GM12878 (cell line): ENCODE data around the gene PDE8B. TPM values are rescaled to one million over a fixed set of nuclear protein-coding genes. Genes with fewer than 3 reads are reported as not detected.

Experiments
- ATAC-seq: fragments of 200-7000 bp; cut with Tn5 transposase; 3 replicates; pipeline ENCODE4 v1.9.1; 2020; ENCODE audit warnings: mild to moderate bottlenecking, moderate library complexity
- BruUV-seq: library from RNA; stranded (reverse); fragments of 400-500 nt; replicated peaks from 2 replicates; lab custom pipeline; 2021; lab: Mats Ljungman, UMichigan
- CTCF ChIA-PET: fragments of 300-600 bp; sonication (Branson Sonifier 250); formaldehyde crosslinking; extraction: SDS; loops from one replicate; lab custom pipeline; 2021; ENCODE audit warnings: inconsistent platforms; lab: Yijun Ruan, JAX
- POLR2A ChIA-PET: fragments of 350-600 bp; formaldehyde crosslinking; extraction: SDS; loops from one replicate; lab custom pipeline; 2021; ENCODE audit warnings: inconsistent platforms; lab: Charles Lee
- RAD21 ChIA-PET: fragments of 300-600 bp; sonication (Branson Sonifier 250); formaldehyde crosslinking; loops from one replicate; lab custom pipeline; 2023; ENCODE audit warnings: antibody characterized with exemption; ENCODE audit not compliant: unreplicated experiment; lab: Charles Lee
- SMC1A ChIA-PET: fragments of 300-600 bp; sonication (Branson Sonifier 250); formaldehyde crosslinking; loops from one replicate; lab custom pipeline; 2023; ENCODE audit not compliant: unreplicated experiment, uncharacterized antibody; lab: Charles Lee
- DNase-seq: peaks from one replicate; pipeline ENCODE4 v3.0.0-alpha.2; 2011; ENCODE audit warnings: low read depth, low spot score
- FAIRE-seq: peaks from 3 replicates; lab custom pipeline; 2011; peaks lifted over from hg19 to GRCh38; lab: Jason Lieb, UNC
- H2AFZ ChIP-seq: 2 replicates; pipeline ENCODE4 v1.6.0; 2011; ENCODE audit warnings: low read depth, low read length, control low read depth; ENCODE audit not compliant: control insufficient read depth
- H3K27ac ChIP-seq: 2 replicates; pipeline ENCODE4 v1.5.1; 2011; ENCODE audit warnings: control low read depth; ENCODE audit not compliant: control insufficient read depth, insufficient read depth
- H3K27me3 ChIP-seq, 2 experiments: replicated peaks in 1 of 2; 2 replicates each; pipeline versions ENCODE4 v1.6.0 to v1.6.1; 2011; ENCODE audit warnings: low read length in 1 of 2; ENCODE audit not compliant: control insufficient read depth in 2 of 2, insufficient read depth in 2 of 2
- H3K36me3 ChIP-seq, 2 experiments: 2 replicates each; pipeline ENCODE4 v1.5.1; 2011; ENCODE audit warnings: low read length in 1 of 2; ENCODE audit not compliant: control insufficient read depth in 2 of 2, insufficient read depth in 2 of 2
- H3K4me1 ChIP-seq: 2 replicates; pipeline ENCODE4 v1.6.1; 2011; ENCODE audit warnings: mild to moderate bottlenecking, low read length, moderate library complexity, mixed read lengths; ENCODE audit not compliant: control insufficient read depth, insufficient read depth
- H3K4me2 ChIP-seq: 2 replicates; pipeline ENCODE4 v1.6.0; 2011; ENCODE audit warnings: control low read depth; ENCODE audit not compliant: control insufficient read depth, insufficient read depth
- H3K4me3 ChIP-seq: fragments of 200-600 bp; sonication (generic); 2 replicates; pipeline ENCODE4 v1.5.1; 2016
- H3K79me2 ChIP-seq: 2 replicates; pipeline ENCODE4 v1.6.0; 2011; ENCODE audit warnings: low read length; ENCODE audit not compliant: control insufficient read depth, insufficient read depth
- H3K9ac ChIP-seq: 2 replicates; pipeline ENCODE4 v1.8.0; 2011; ENCODE audit warnings: low read length, control low read depth, mixed read lengths; ENCODE audit not compliant: control insufficient read depth, insufficient read depth
- H3K9me3 ChIP-seq: replicated peaks from 3 replicates; pipeline ENCODE4 v1.5.1; 2011; ENCODE audit warnings: mild to moderate bottlenecking, low read length; ENCODE audit not compliant: control insufficient read depth, insufficient read depth
- H4K20me1 ChIP-seq: 2 replicates; pipeline ENCODE4 v1.6.0; 2011; ENCODE audit not compliant: control insufficient read depth, insufficient read depth
- ASH2L ChIP-seq: fragments of 300-600, 200-600 bp; sonication (generic); IDR thresholded peaks from 2 replicates; pipeline ENCODE4 v1.6.1; 2017; ENCODE audit warnings: low read depth, mild to moderate bottlenecking, borderline replicate concordance
- CHD4 ChIP-seq: fragments of 200-600 bp; sonication (generic); IDR thresholded peaks from 2 replicates; pipeline ENCODE4 v1.6.1; 2016; ENCODE audit warnings: mild to moderate bottlenecking
- EGR1 ChIP-seq, 2 experiments: IDR thresholded peaks; 1 replicate in 1 of 2; 2 replicates in 1 of 2; pipeline ENCODE4 v1.6.1; 2011 to 2012; ENCODE audit warnings: low read depth in 2 of 2, low read length in 2 of 2, borderline replicate concordance in 1 of 2, mild to moderate bottlenecking in 1 of 2, moderate library complexity in 1 of 2
- HDAC2 ChIP-seq: fragments of 200-600 bp; sonication (generic); IDR thresholded peaks from 2 replicates; pipeline ENCODE4 v1.6.1; 2017
- SMAD1 ChIP-seq: fragments of 450-650 bp; IDR thresholded peaks from 2 replicates; pipeline ENCODE4 v1.6.1; 2018; ENCODE audit warnings: mild to moderate bottlenecking, low read depth; ENCODE audit not compliant: partially characterized antibody
- SREBF2 ChIP-seq: IDR thresholded peaks from 2 replicates; pipeline ENCODE4 v1.6.1; 2012; ENCODE audit warnings: mild to moderate bottlenecking, low read length
- SRF ChIP-seq, 2 experiments: IDR thresholded peaks; 2 replicates each; pipeline ENCODE4 v1.6.1; 2011; ENCODE audit warnings: low read depth in 2 of 2, low read length in 2 of 2, mild to moderate bottlenecking in 1 of 2, moderate library complexity in 1 of 2
- WGBS: methylation state at CpG from one replicate; pipeline ENCODE4 v1.1.6; 2016; ENCODE audit warnings: low lambda C conversion rate; ENCODE audit not compliant: insufficient replicate concordance, insufficient coverage; ENCODE audit errors: missing lambda C conversion rate; 5-methylcytosine and 5-hydroxymethylcytosine counted together
- in situ Hi-C: fragments of 300-500 bp; cut with MboI; formaldehyde crosslinking; loops from 9 replicates; pipeline ENCODE4 v1.14.3; 2018; ENCODE audit warnings: mixed read lengths
- intact Hi-C: fragments of 100-400 bp; cut with micrococcal nuclease; formaldehyde crosslinking; loops from one replicate; pipeline ENCODE4 v1.14.2; 2022; ENCODE audit not compliant: unreplicated experiment
- polyA plus RNA-seq, 11 experiments: library from polyadenylated mRNA; depleted of rRNA in 4 of 11; unstranded in 6 of 11; stranded (reverse) in 5 of 11; fragments of >200 nt; fragmentation: Nextera tagmentation in 4 of 11; fragmentation: Illumina TruSeq in 1 of 11; extraction: Ambion mirVana in 4 of 11; extraction: Trizol in 1 of 11; gene quantifications; 1 replicate in 1 of 11; 2 replicates in 10 of 11; pipeline versions ENCODE4 v1.2.1 to v1.2.3, GENCODE V29; 2011 to 2016; ENCODE audit warnings: inconsistent platforms in 2 of 11, missing spikeins in 2 of 11, low read depth in 1 of 11
- total RNA-seq, 4 experiments: library from RNA; depleted of rRNA in 3 of 4; stranded (reverse); fragments of >200 nt in 3 of 4; fragmentation: Illumina TruSeq in 1 of 4; extraction: Trizol in 1 of 4; gene quantifications; 2 replicates each; pipeline versions ENCODE4 v1.2.1 to v1.2.3, GENCODE V29; 2013 to 2021
- TF ChIP-seq, protein P1 (sequence below): IDR thresholded peaks from 2 replicates; pipeline ENCODE4 v1.6.1; 2011; ENCODE audit warnings: borderline replicate concordance, low read depth, mild to moderate bottlenecking, moderate library complexity, low read length; ENCODE audit not compliant: insufficient read depth, poor library complexity, severe bottlenecking

Gene PDE8B
- total and polyA plus RNA-seq, 10 of the 15 experiments (the other 5 are each of a cell fraction or from before 2014, with no cell fraction given): 0.03 to 0.44 (median 0.20) TPM; not detected in 3

DNA sequence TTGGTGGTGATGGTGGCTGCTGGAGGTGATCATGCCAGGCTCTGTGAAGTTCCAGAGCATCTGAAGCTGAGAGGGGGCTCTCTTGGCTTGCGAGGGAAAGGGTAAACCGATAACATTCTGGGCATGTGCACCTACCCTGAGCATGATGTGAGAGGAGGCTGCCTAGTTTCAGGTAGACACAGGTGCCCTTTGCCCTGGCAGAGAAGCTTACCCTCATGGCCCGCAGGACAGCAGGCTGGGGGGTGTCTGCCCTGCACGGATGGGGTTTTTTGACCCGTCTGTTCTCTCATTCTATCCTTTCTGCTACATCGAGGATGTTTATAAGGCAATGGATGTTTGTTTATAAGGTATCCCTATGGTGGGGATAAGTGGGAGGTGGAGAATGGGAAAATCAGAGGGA lies 148.8 kb downstream of the PDE8B start:
- ATAC-seq: no peak
- BruUV-seq: no TSS peak
- ChIA-PET CTCF (interaction anchor here (1.6 kb wide), 1 partner anchor 48 kb away, joined by 4 read pairs; no protein-coding TSS in a partner anchor), SMC1A (interaction anchor here (0.6 to 1.4 kb wide), 4 partner anchors 17 to 78 kb away, joined by 3 to 4 read pairs (median 3); no protein-coding TSS in a partner anchor), POLR2A (no interaction called here), RAD21 (interaction anchor here (0.8 to 3.9 kb wide), 2 partner anchors 16 to 133 kb away, joined by 3 to 12 read pairs; partner anchors contain the start of gene WDR41)
- Histone ChIP-seq H3K4me1 (peaks cover 16% of the 10 kb centered on the region), H3K79me2 (no peaks in the 10 kb centered on the region), H3K9me3 (no peaks in the 10 kb centered on the region), H3K27ac (no peak overlapping the region), H3K4me2 (no peak overlapping the region), H3K36me3 (no peaks in the 10 kb centered on the region), H4K20me1 (no peaks in the 10 kb centered on the region), H3K27me3 (no peaks in the 10 kb centered on the region), H3K9ac (no peak overlapping the region), H3K4me3 (no peak overlapping the region), H2AFZ (no peak overlapping the region)
- 73% methylated on average over 6 of the region's 6 CpGs for WGBS
- intact Hi-C loops: no loop called here
- in situ Hi-C loops: no loop called here
- FAIRE-seq: no peak
- TF ChIP-seq CHD4: no peak
- TF ChIP-seq HDAC2: no peak
- no peak for TF ChIP-seq ASH2L
- no peak for TF ChIP-seq EGR1 (IDR thresholded peaks at IDR 0.05; ENCODE audit: borderline replicate concordance in 1 of 2, low read depth in 2 of 2, low read length in 2 of 2)
- TF ChIP-seq SREBF2: no peak
- TF ChIP-seq, protein P1, sequence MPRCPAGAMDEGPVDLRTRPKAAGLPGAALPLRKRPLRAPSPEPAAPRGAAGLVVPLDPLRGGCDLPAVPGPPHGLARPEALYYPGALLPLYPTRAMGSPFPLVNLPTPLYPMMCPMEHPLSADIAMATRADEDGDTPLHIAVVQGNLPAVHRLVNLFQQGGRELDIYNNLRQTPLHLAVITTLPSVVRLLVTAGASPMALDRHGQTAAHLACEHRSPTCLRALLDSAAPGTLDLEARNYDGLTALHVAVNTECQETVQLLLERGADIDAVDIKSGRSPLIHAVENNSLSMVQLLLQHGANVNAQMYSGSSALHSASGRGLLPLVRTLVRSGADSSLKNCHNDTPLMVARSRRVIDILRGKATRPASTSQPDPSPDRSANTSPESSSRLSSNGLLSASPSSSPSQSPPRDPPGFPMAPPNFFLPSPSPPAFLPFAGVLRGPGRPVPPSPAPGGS: no peak
- no peak for TF ChIP-seq SRF (IDR thresholded peaks at IDR 0.05; ENCODE audit: low read depth in 2 of 2, low read length in 2 of 2)
- no peak for TF ChIP-seq SMAD1
- DNase-seq: no peak
